GM21529 (cell line): ENCODE results near the gene KRT26.
A peak's percentile ranks its signal among the peaks of the same experiment; 100 is the strongest.
"Not testable (repeated sequence)": the region's sequence is repeated elsewhere in the genome, so short reads cannot be mapped to it uniquely, and the experiment has no call there.

Source experiments
- ATAC-seq: cut with Tn5 transposase; IDR thresholded peaks from one replicate; pipeline ENCODE4 v1.9.1; 2021; ENCODE audit not compliant: unreplicated experiment

Gene KRT26

GRCh38 chr17:40772101-40772500, at the start of gene KRT26:
Gene KRT26 (minus strand): TSS chr17:40772201. CDS start chr17:40772113, 88 bp downstream.
- no peak for ATAC-seq

GRCh38 chr17:40821536-40821935, 49.5 kb upstream of the KRT26 start:
- no peak for ATAC-seq

GRCh38 chr17:40820228-40820838, 48.3 kb upstream of the KRT26 start:
- no peak for ATAC-seq

- no peak for ATAC-seq
These were observed 47.6 kb upstream of the KRT26 start for GRCh38 chr17:40819528-40820125.

GRCh38 chr17:40818733-40819527, 46.9 kb upstream of the KRT26 start:
- peak; percentile 60 for ATAC-seq

GRCh38 chr17:40818343-40818732, 46.3 kb upstream of the KRT26 start:
- no peak for ATAC-seq

GRCh38 chr17:40817103-40817682, 45.2 kb upstream of the KRT26 start:
- no peak for ATAC-seq

- ATAC-seq, result no peak
These were observed 44.6 kb upstream of the KRT26 start for GRCh38 chr17:40816569-40816968.

- no peak for ATAC-seq
These were observed 43.4 kb upstream of the KRT26 start for GRCh38 chr17:40815381-40815780.

GRCh38 chr17:40814657-40815056, 42.7 kb upstream of the KRT26 start:
- ATAC-seq, result not testable (repeated sequence)

- no peak for ATAC-seq
These were observed 41.8 kb upstream of the KRT26 start for GRCh38 chr17:40813804-40814203.

GRCh38 chr17:40812639-40813038, 40.6 kb upstream of the KRT26 start:
- ATAC-seq, result no peak

GRCh38 chr17:40810494-40810893, 38.5 kb upstream of the KRT26 start:
- no peak for ATAC-seq

- ATAC-seq, result no peak
These were observed 37.9 kb upstream of the KRT26 start for GRCh38 chr17:40809721-40810421.

GRCh38 chr17:40806131-40806530, 34.1 kb upstream of the KRT26 start:
- no peak for ATAC-seq

- ATAC-seq, result no peak
These were observed 31.6 kb upstream of the KRT26 start for GRCh38 chr17:40803617-40804082.

- ATAC-seq, result no peak
These were observed 29.2 kb upstream of the KRT26 start for GRCh38 chr17:40801157-40801556.

- ATAC-seq, result no peak
These were observed 28.4 kb upstream of the KRT26 start for GRCh38 chr17:40800381-40800780.

- no peak for ATAC-seq
These were observed 27.9 kb upstream of the KRT26 start, which contains the start of gene KRT28 for GRCh38 chr17:40799859-40800258. Gene KRT28 (minus strand): TSS chr17:40799959. CDS start chr17:40799893, 66 bp downstream.

GRCh38 chr17:40796846-40797245, 24.8 kb upstream of the KRT26 start:
- ATAC-seq, result no peak
